HL-60 (cell line): ENCODE measurements around the gene SUN3.

Experiments
- DNase-seq, 2 experiments: peaks; one replicate each; pipeline ENCODE4 v3.0.0-alpha.2; 2010 to 2020; ENCODE audit warnings: low read depth in 1 of 2, low spot score in 1 of 2
- H3K27ac ChIP-seq: fragments of 250-450 bp; sonication (Bioruptor Pico); replicated peaks from 2 replicates; pipeline ENCODE4 v1.5.1; 2020; ENCODE audit warnings: mild to moderate bottlenecking, moderate library complexity
- H3K27me3 ChIP-seq: fragments of 250-450 bp; sonication (Bioruptor Pico); 2 replicates; pipeline ENCODE4 v1.5.1; 2021; ENCODE audit warnings: mild to moderate bottlenecking, moderate library complexity; ENCODE audit not compliant: insufficient read depth, poor library complexity, severe bottlenecking
- H3K4me3 ChIP-seq: replicated peaks from 2 replicates; pipeline ENCODE4 v1.5.1; 2011; ENCODE audit warnings: mild to moderate bottlenecking, control low read depth, low read length; ENCODE audit not compliant: insufficient read depth
- GABPA ChIP-seq: IDR thresholded peaks from 2 replicates; pipeline ENCODE4 v1.6.1; 2012; ENCODE audit warnings: low read depth
- POLR2AphosphoS5 ChIP-seq: IDR thresholded peaks from 2 replicates; pipeline ENCODE4 v1.6.1; 2012; ENCODE audit warnings: low read depth
- SPI1 ChIP-seq: IDR thresholded peaks from 2 replicates; pipeline ENCODE4 v1.6.1; 2012; ENCODE audit warnings: low read depth, mild to moderate bottlenecking, borderline replicate concordance
- TF ChIP-seq, protein P1 (sequence below): IDR thresholded peaks from 2 replicates; pipeline ENCODE4 v1.6.1; 2012; ENCODE audit warnings: low read depth; ENCODE audit not compliant: insufficient replicate concordance
- TF ChIP-seq, protein P2 (sequence below): IDR thresholded peaks from one replicate; pipeline ENCODE4 v1.5.1; 2011; ENCODE audit warnings: low read length, control low read depth, inconsistent platforms; ENCODE audit not compliant: insufficient read depth

Gene SUN3

DNA sequence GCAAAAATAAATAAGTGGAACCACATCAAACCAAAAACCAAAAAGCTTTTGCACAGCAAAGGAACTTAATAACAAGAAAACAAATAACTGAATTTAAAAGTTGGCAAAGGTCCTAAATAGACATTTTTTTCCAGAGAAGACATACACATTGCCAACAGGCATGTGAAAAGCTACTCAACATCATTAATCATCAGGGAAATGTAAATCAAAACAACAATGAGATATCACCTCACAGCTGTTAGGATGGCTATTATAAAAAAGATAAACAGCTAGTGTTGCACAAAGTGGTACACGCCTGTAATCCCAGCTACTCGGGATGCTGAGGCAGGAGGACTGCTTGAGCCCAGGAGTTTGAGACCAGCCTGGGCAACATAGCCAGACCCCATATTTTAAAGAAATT lies 2.2 kb upstream of the SUN3 start:
- no peak overlapping the region for H3K27ac ChIP-seq
- TF ChIP-seq, protein P1, sequence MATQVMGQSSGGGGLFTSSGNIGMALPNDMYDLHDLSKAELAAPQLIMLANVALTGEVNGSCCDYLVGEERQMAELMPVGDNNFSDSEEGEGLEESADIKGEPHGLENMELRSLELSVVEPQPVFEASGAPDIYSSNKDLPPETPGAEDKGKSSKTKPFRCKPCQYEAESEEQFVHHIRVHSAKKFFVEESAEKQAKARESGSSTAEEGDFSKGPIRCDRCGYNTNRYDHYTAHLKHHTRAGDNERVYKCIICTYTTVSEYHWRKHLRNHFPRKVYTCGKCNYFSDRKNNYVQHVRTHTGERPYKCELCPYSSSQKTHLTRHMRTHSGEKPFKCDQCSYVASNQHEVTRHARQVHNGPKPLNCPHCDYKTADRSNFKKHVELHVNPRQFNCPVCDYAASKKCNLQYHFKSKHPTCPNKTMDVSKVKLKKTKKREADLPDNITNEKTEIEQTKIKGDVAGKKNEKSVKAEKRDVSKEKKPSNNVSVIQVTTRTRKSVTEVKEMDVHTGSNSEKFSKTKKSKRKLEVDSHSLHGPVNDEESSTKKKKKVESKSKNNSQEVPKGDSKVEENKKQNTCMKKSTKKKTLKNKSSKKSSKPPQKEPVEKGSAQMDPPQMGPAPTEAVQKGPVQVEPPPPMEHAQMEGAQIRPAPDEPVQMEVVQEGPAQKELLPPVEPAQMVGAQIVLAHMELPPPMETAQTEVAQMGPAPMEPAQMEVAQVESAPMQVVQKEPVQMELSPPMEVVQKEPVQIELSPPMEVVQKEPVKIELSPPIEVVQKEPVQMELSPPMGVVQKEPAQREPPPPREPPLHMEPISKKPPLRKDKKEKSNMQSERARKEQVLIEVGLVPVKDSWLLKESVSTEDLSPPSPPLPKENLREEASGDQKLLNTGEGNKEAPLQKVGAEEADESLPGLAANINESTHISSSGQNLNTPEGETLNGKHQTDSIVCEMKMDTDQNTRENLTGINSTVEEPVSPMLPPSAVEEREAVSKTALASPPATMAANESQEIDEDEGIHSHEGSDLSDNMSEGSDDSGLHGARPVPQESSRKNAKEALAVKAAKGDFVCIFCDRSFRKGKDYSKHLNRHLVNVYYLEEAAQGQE, result no peak
- no peak for TF ChIP-seq GABPA
- TF ChIP-seq SPI1, result no peak
- no peak for TF ChIP-seq POLR2AphosphoS5
- TF ChIP-seq, protein P2, sequence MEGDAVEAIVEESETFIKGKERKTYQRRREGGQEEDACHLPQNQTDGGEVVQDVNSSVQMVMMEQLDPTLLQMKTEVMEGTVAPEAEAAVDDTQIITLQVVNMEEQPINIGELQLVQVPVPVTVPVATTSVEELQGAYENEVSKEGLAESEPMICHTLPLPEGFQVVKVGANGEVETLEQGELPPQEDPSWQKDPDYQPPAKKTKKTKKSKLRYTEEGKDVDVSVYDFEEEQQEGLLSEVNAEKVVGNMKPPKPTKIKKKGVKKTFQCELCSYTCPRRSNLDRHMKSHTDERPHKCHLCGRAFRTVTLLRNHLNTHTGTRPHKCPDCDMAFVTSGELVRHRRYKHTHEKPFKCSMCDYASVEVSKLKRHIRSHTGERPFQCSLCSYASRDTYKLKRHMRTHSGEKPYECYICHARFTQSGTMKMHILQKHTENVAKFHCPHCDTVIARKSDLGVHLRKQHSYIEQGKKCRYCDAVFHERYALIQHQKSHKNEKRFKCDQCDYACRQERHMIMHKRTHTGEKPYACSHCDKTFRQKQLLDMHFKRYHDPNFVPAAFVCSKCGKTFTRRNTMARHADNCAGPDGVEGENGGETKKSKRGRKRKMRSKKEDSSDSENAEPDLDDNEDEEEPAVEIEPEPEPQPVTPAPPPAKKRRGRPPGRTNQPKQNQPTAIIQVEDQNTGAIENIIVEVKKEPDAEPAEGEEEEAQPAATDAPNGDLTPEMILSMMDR, result no peak
- H3K27me3 ChIP-seq, result peaks cover 28% of the 10 kb centered on the region
- H3K4me3 ChIP-seq, result no peak overlapping the region
- no peak for DNase-seq

DNA sequence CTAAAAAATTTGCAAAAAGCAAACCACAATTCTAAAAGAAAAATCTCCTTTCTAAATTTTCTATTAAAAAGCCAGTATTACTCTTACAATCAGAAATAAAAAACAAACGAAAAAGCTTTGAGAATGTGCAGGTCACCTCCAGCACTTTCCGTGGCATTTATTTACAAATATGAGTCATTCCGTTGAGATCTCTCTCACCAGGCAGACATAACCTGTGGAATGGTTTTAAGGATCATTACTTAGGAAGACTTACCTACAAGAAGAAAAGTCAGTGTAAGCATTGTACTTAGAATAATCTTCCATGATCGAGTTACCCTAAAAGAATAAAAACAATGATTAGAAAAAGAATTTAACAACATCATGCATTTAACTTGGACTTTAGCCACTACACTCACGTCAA lies 3.3 kb downstream of the SUN3 start:
- TF ChIP-seq, protein P2, result no peak
- no peak for TF ChIP-seq GABPA
- TF ChIP-seq, protein P1, result no peak
- H3K27ac ChIP-seq, result no peak overlapping the region
- DNase-seq, result no peak

DNA sequence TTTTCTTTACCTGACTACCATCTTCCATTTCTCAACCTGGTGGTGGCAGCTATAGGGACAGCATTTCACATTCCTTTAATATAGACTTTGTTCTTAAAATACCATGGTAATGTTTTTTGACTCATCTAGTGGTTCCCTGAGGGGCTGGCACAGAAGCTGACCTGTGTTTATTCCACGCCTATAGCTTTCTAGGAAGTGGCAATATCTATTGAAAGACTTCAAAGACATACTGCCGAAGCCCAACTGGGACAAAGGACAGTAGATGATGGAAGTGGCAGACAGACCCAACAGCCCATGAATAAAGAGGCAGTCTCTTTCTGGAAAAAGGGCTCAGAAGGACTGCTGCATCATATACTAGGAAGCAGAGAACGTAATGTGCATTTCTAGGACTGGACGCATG lies 11.2 kb downstream of the SUN3 start:
- TF ChIP-seq GABPA (no peak), SPI1 (no peak), POLR2AphosphoS5 (no peak)
- TF ChIP-seq, protein P1, result no peak
- TF ChIP-seq, protein P2, result no peak
- no peak for DNase-seq
- H3K27ac ChIP-seq, result no peak overlapping the region
- no peak overlapping the region for H3K4me3 ChIP-seq
- no peaks in the 10 kb centered on the region for H3K27me3 ChIP-seq

More for the DNA sequence above, 3.3 kb downstream of the SUN3 start:
- Histone ChIP-seq H3K4me3 (no peak overlapping the region), H3K27me3 (no peaks in the 10 kb centered on the region)
